Neural cell (in vitro differentiated cells): ENCODE results near the gene CNNM2. TPM values are rescaled to one million over a fixed set of nuclear protein-coding genes. Genes with fewer than 3 reads are reported as not detected.

Experiments used
- H2AFZ ChIP-seq: fragments of 200-600, 300-800 bp; sonication (generic), shearing (Covaris generic); 2 replicates; pipeline ENCODE4 v1.6.0; 2014; ENCODE audit warnings: low read depth, mild to moderate bottlenecking, antibody characterized with exemption, low read length, moderate library complexity
- H3F3A ChIP-seq: fragments of 200-600 bp; shearing (Covaris generic); 2 replicates; pipeline ENCODE4 v1.6.1; 2016; ENCODE audit warnings: mild to moderate bottlenecking, moderate library complexity, mixed read lengths, antibody characterized with exemption, low read length; ENCODE audit not compliant: insufficient read depth, poor library complexity, severe bottlenecking
- H3K27ac ChIP-seq: fragments of 200-600, 300-800 bp; sonication (generic), shearing (Covaris generic); 2 replicates; pipeline ENCODE4 v1.5.1; 2014; ENCODE audit warnings: mild to moderate bottlenecking, low read length, moderate library complexity
- H3K27me3 ChIP-seq: fragments of 300-800, 200-600 bp; sonication (generic), shearing (Covaris generic); 2 replicates; pipeline ENCODE4 v1.6.0; 2014; ENCODE audit warnings: mild to moderate bottlenecking, low read depth, low read length, moderate library complexity; ENCODE audit not compliant: insufficient read depth
- H3K36me3 ChIP-seq: fragments of 300-800, 200-600 bp; sonication (generic), shearing (Covaris generic); 2 replicates; pipeline ENCODE4 v1.5.1; 2014; ENCODE audit warnings: mild to moderate bottlenecking, antibody characterized with exemption, low read length, moderate library complexity; ENCODE audit not compliant: insufficient read depth
- H3K4me2 ChIP-seq: fragments of 300-800, 200-600 bp; sonication (generic), shearing (Covaris generic); 2 replicates; pipeline ENCODE4 v1.6.0; 2014; ENCODE audit warnings: mild to moderate bottlenecking, low read length
- H3K4me3 ChIP-seq: fragments of 300-800, 200-600 bp; sonication (generic), shearing (Covaris generic); 2 replicates; pipeline ENCODE4 v1.5.1; 2014; ENCODE audit warnings: mild to moderate bottlenecking, low read length, moderate library complexity
- H3K79me2 ChIP-seq: fragments of 200-600 bp; shearing (Covaris generic); replicated peaks from 2 replicates; pipeline ENCODE4 v1.6.0; 2014; ENCODE audit warnings: mild to moderate bottlenecking, low read length, moderate library complexity; ENCODE audit not compliant: insufficient read depth
- H3K9ac ChIP-seq: fragments of 300-800, 200-600 bp; sonication (generic), shearing (Covaris generic); 2 replicates; pipeline ENCODE4 v1.6.1; 2016; ENCODE audit warnings: mild to moderate bottlenecking, low read length, mixed read lengths
- H3K9me2 ChIP-seq: fragments of 200-600 bp; shearing (Covaris generic); 2 replicates; pipeline ENCODE4 v1.6.1; 2016; ENCODE audit warnings: mild to moderate bottlenecking, low read length, mixed read lengths; ENCODE audit not compliant: insufficient read depth
- H3K9me3 ChIP-seq: fragments of 200-600, 300-800 bp; sonication (generic), shearing (Covaris generic); 2 replicates; pipeline ENCODE4 v1.6.1; 2016; ENCODE audit warnings: mild to moderate bottlenecking, mixed run types, low read length, moderate library complexity, mixed read lengths
- H4K20me1 ChIP-seq: fragments of 200-600 bp; shearing (Covaris generic); 2 replicates; pipeline ENCODE4 v1.6.1; 2016; ENCODE audit warnings: mild to moderate bottlenecking, mixed run types; ENCODE audit not compliant: insufficient read depth
- CTCF ChIP-seq: fragments of 450-650 bp; IDR thresholded peaks from 2 replicates; pipeline ENCODE4 v1.5.1; 2014; ENCODE audit warnings: antibody characterized with exemption, mild to moderate bottlenecking, moderate library complexity; ENCODE audit not compliant: poor library complexity, severe bottlenecking
- EP300 ChIP-seq: fragments of 450-650 bp; conservative IDR thresholded peaks from 2 replicates; pipeline ENCODE4 v1.6.1; 2014; ENCODE audit warnings: antibody characterized with exemption, mild to moderate bottlenecking, moderate library complexity; ENCODE audit not compliant: poor library complexity, severe bottlenecking
- EZH2 ChIP-seq: fragments of 200-600, 300-800 bp; shearing (Covaris generic), sonication (generic); IDR thresholded peaks from 2 replicates; pipeline ENCODE4 v1.6.1; 2014; ENCODE audit warnings: antibody characterized with exemption, low read length, borderline replicate concordance, mild to moderate bottlenecking; ENCODE audit not compliant: insufficient read depth, poor library complexity, severe bottlenecking
- MXI1 ChIP-seq: fragments of 450-650 bp; conservative IDR thresholded peaks from 2 replicates; pipeline ENCODE4 v1.6.1; 2014; ENCODE audit warnings: antibody characterized with exemption, mild to moderate bottlenecking; ENCODE audit not compliant: poor library complexity, severe bottlenecking
- POLR2AphosphoS5 ChIP-seq: IDR thresholded peaks from 2 replicates; pipeline ENCODE4 v1.6.1; 2012
- RAD21 ChIP-seq: fragments of 450-650 bp; conservative IDR thresholded peaks from 2 replicates; pipeline ENCODE4 v1.6.1; 2014; ENCODE audit warnings: antibody characterized with exemption, mild to moderate bottlenecking, moderate library complexity
- REST ChIP-seq: IDR thresholded peaks from 2 replicates; pipeline ENCODE4 v1.6.1; 2012; ENCODE audit warnings: borderline replicate concordance
- SMC3 ChIP-seq: fragments of 450-650 bp; conservative IDR thresholded peaks from 2 replicates; pipeline ENCODE4 v1.6.1; 2014; ENCODE audit warnings: antibody characterized with exemption, mild to moderate bottlenecking, moderate library complexity; ENCODE audit not compliant: poor library complexity
- TAF1 ChIP-seq: IDR thresholded peaks from 2 replicates; pipeline ENCODE4 v1.6.1; 2012; ENCODE audit warnings: low read depth
- polyA plus RNA-seq: library from polyadenylated mRNA; depleted of rRNA; stranded (reverse); fragments of >200 nt; gene quantifications from 2 replicates; pipeline ENCODE4 v1.2.3, GENCODE V29; 2014

Gene CNNM2
- polyA plus RNA-seq, 1 donor from 2014 or later = 5.0 TPM

- no peak overlapping the region for H3K4me3 ChIP-seq
- H3K27ac ChIP-seq = no peak overlapping the region
- H4K20me1 ChIP-seq = no peaks in the 10 kb centered on the region
- H3K27me3 ChIP-seq = no peaks in the 10 kb centered on the region
- H3K36me3 ChIP-seq = no peaks in the 10 kb centered on the region
- no peak overlapping the region for H3K4me2 ChIP-seq
- H3K9me3 ChIP-seq = no peaks in the 10 kb centered on the region
- no peaks in the 10 kb centered on the region for H3F3A ChIP-seq
- no peaks in the 10 kb centered on the region for H3K9me2 ChIP-seq
- H3K79me2 ChIP-seq = no peaks in the 10 kb centered on the region
- no peak overlapping the region for H2AFZ ChIP-seq
- TF ChIP-seq REST (no peak), POLR2AphosphoS5 (no peak), TAF1 (no peak), EZH2 (no peak), RAD21 (no peak), MXI1 (no peak), SMC3 (no peak), EP300 (no peak), CTCF (no peak)
- no peak overlapping the region for H3K9ac ChIP-seq
Observed at GRCh38 chr10:102967123-102967522, 49.0 kb downstream of the CNNM2 start.

- TF ChIP-seq EZH2 = no peak
- no peak for TF ChIP-seq RAD21
- TF ChIP-seq TAF1 = no peak
- no peak for TF ChIP-seq POLR2AphosphoS5
- no peak for TF ChIP-seq CTCF
- no peak for TF ChIP-seq EP300
- no peak for TF ChIP-seq SMC3
- TF ChIP-seq MXI1 = no peak
- no peak for TF ChIP-seq REST
Observed at GRCh38 chr10:102970562-102971340, 52.7 kb downstream of the CNNM2 start.

More at GRCh38 chr10:102970562-102971340, 52.7 kb downstream of the CNNM2 start:
- Histone ChIP-seq H3K9me2 (no peaks in the 10 kb centered on the region), H3K27ac (no peak overlapping the region), H3K36me3 (no peaks in the 10 kb centered on the region), H3K9me3 (no peaks in the 10 kb centered on the region), H3F3A (no peaks in the 10 kb centered on the region), H3K27me3 (no peaks in the 10 kb centered on the region), H3K4me2 (no peak overlapping the region), H3K9ac (no peak overlapping the region), H3K79me2 (no peaks in the 10 kb centered on the region), H3K4me3 (no peak overlapping the region), H2AFZ (no peak overlapping the region), H4K20me1 (no peaks in the 10 kb centered on the region)
